ENCODE measurements around the gene HES6. TPM values are rescaled to one million over a fixed set of nuclear protein-coding genes. Genes with fewer than 3 reads are reported as not detected.

Gene HES6
- total and polyA plus RNA-seq, 2 of the 8 experiments (the other 6 are each of a cell fraction or from before 2014, with no cell fraction given) = 32.6 to 36.3 TPM

- no peak overlapping the region for H3K4me2 ChIP-seq (ENCODE audit: insufficient read depth in 1 of 2, low read depth in 2 of 2, low read length in 2 of 2)
- no peak overlapping the region for H3K27ac ChIP-seq (ENCODE audit: low read depth, low read length)
- no peak overlapping the region for H4K8ac ChIP-seq (ENCODE audit: extremely low read depth, insufficient read depth, low read length)
- no peaks in the 10 kb centered on the region; a peak in 2 of 8 replicates for H3K36me3 ChIP-seq (ENCODE audit: control insufficient read depth in 2 of 4, insufficient read depth in 4 of 4, low read length in 3 of 4)
- DNase-seq (ENCODE audit: low read depth in 1 of 2, low spot score in 2 of 2) (no peak), FAIRE-seq (no peak)
- peaks cover 0 to 2% (median 0%) of the 10 kb centered on the region in 4 experiments; a peak in 1 of 7 replicates for H3K4me1 ChIP-seq (replicated peaks in 1 of 4; ENCODE audit: control insufficient read depth in 3 of 4, insufficient read depth in 4 of 4, low read length in 3 of 4)
- H3K14ac ChIP-seq (ENCODE audit: insufficient read length) = no peak overlapping the region
- H2AK5ac ChIP-seq (ENCODE audit: low read depth, low read length) = no peak overlapping the region
- peaks cover 0 to 2% of the 10 kb centered on the region in 2 experiments for H4K20me1 ChIP-seq (replicated peaks in 1 of 2; ENCODE audit: control insufficient read depth in 1 of 2, insufficient read depth in 2 of 2, low read length in 2 of 2)
- no peaks in the 10 kb centered on the region for H3K23me2 ChIP-seq (ENCODE audit: low read depth, low read length)
- no peak overlapping the region for H2BK120ac ChIP-seq (replicated peaks; ENCODE audit: low read depth, low read length)
- CTCF ChIA-PET (ENCODE audit: partially characterized antibody) = interaction anchor here (14.5 to 17.1 kb wide), 2 partner anchors 10 to 19 kb away, joined by 208 to 298 read pairs; no protein-coding TSS in a partner anchor
- no peak overlapping the region for H4K91ac ChIP-seq (replicated peaks; ENCODE audit: insufficient read length, low read length)
- H3K4me3 ChIP-seq (ENCODE audit: extremely low read depth in 1 of 4, insufficient read depth in 2 of 4, low read depth in 3 of 4, low read length in 4 of 4) = no peak overlapping the region
- TF ChIP-seq CTCF (IDR thresholded peaks at IDR 0.05; ENCODE audit: control extremely low read depth in 1 of 3, insufficient read depth in 1 of 3, low read depth in 1 of 3, low read length in 3 of 3) (peak; percentile 31 to 58 (median 50)), RAD21 (IDR thresholded peaks at IDR 0.05 in 1 of 2, conservative IDR thresholded peaks at IDR 0.05 in 1 of 2; ENCODE audit: low read depth in 2 of 2, low read length in 2 of 2) (peak; percentile 2 to 19; a peak in 1 of 4 replicates), TAF7 (optimal IDR thresholded peaks at IDR 0.05; ENCODE audit: borderline replicate concordance, low read depth, low read length) (no peak)
- no peak overlapping the region for H2AFZ ChIP-seq (ENCODE audit: low read length)
- H3K18ac ChIP-seq (ENCODE audit: extremely low read depth, low read length) = no peak overlapping the region
- no peak overlapping the region for H3K56ac ChIP-seq (replicated peaks; ENCODE audit: insufficient read length, low read depth, low read length)
- H3K79me1 ChIP-seq (ENCODE audit: low read depth, low read length) = no peaks in the 10 kb centered on the region
- no peak overlapping the region for H2BK5ac ChIP-seq (ENCODE audit: low read depth, low read length)
- H3K4ac ChIP-seq (replicated peaks; ENCODE audit: insufficient read length, low read depth, low read length) = no peak overlapping the region
- no peak overlapping the region for H3K9ac ChIP-seq (replicated peaks in 1 of 4; ENCODE audit: extremely low read depth in 1 of 4, low read depth in 3 of 4, low read length in 3 of 4)
- no peak overlapping the region for H2BK20ac ChIP-seq (ENCODE audit: low read length)
- H3K27me3 ChIP-seq (replicated peaks in 1 of 4; ENCODE audit: control insufficient read depth in 3 of 4, extremely low read depth in 1 of 4, insufficient read depth in 3 of 4, low read length in 3 of 4) = no peaks in the 10 kb centered on the region
- no peak overlapping the region for H3K23ac ChIP-seq (ENCODE audit: insufficient read length)
- H4K5ac ChIP-seq (ENCODE audit: insufficient read length, low read depth, low read length) = no peak overlapping the region
- no peaks in the 10 kb centered on the region for H3K79me2 ChIP-seq (ENCODE audit: control insufficient read depth in 1 of 2, insufficient read depth in 2 of 2, low read length in 2 of 2)
- 89% methylated on average over 20 of the region's 20 CpGs; no CpG with 5 or more reads in 1 of the 2 experiments for WGBS, 2 experiments (ENCODE audit: extremely low coverage in 1 of 2, insufficient coverage in 1 of 2, insufficient read length in 1 of 2, insufficient replicate concordance in 2 of 2, low coverage in 1 of 2, low lambda C conversion rate in 2 of 2, missing lambda C conversion rate in 1 of 2)
- H3K9me3 ChIP-seq (ENCODE audit: insufficient read depth in 2 of 2, low read depth in 1 of 2, low read length in 1 of 2) = no peaks in the 10 kb centered on the region
- H2BK15ac ChIP-seq (ENCODE audit: low read length) = no peak overlapping the region
- POLR2A ChIA-PET (ENCODE audit: partially characterized antibody) = interaction anchor here (1.0 kb wide), 1 partner anchor 20 kb away, joined by 3 read pairs; no protein-coding TSS in a partner anchor
- no peak overlapping the region for H2BK12ac ChIP-seq (ENCODE audit: low read depth, low read length)
Observed at GRCh38 chr2:238267884-238268680, 28.2 kb upstream of the HES6 start.
